ENCODE measurements around the gene CCDC110. TPM values are rescaled to one million over a fixed set of nuclear protein-coding genes. Genes with fewer than 3 reads are reported as not detected.
"Not testable (repeated sequence)": the region's sequence is repeated elsewhere in the genome, so short reads cannot be mapped to it uniquely, and the experiment has no call there.

Gene CCDC110
- 0.20 TPM for total RNA-seq

DNA sequence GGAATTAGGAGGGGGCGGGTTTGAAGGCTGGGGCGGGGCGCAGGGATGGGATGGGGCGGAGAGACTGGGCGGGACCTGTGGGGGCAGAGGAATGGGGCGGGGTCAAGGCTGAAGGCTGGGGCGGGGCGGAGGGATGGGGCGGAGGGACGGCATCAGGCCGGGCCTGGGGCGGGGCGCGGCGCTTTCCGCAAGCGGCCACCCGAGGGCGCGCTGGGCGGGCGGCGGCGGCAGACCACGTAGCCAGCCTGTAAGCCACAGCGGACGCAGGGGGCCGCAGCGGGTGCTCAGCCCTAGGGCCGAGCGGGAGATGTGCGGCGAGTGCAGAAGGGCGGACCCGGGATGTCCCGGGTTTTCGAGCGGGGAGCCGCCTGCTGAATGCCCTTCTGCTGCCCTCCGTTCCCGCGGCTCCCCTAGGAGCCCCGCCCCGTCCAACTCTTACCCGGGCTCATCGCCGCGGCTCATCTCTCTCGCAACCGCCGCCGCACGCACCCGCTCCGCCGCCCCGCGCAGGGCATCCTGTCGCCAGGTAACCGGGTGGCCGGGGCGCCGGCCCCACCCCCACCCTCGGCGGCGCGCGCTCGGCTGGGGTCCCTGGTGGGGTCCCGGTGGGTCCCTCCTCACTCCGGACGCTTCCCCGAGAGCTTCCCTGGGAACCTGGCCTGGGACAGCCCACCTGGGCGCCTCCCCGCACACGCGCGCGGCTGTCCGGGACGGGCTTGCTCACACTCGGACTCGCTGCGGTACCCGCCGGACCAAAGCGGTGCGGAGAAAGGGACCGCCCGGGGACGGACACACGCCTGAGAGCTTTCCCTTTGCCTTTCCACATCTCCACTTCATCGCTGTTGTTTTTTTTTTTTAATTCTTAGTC is at the start of gene CCDC110:
Gene CCDC110 (minus strand): TSS at position 499 of the 868 bp plus-strand sequence. CDS start 50 bp downstream, at position 449.
- peak; percentile 100 for ATAC-seq

DNA sequence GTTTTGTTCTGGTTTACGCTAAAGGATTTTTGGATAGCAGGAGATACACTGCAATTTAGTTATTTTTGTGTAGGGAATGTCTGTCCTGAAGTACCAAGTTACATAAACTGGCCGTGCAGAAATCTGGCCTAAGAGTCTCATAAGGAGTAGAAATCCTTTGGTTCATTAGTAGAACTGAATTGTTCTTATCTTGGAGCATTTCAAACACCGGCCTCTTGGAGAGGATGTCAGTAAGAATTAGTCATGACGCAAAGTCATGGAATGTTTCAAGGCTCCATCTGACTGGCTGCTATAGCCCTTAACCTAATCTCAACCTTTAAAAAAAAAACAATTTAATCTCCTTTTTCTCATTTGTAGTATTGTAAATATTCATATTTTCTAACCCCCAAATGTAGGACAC is 48.6 kb upstream of the CCDC110 start:
- no peak for ATAC-seq

DNA sequence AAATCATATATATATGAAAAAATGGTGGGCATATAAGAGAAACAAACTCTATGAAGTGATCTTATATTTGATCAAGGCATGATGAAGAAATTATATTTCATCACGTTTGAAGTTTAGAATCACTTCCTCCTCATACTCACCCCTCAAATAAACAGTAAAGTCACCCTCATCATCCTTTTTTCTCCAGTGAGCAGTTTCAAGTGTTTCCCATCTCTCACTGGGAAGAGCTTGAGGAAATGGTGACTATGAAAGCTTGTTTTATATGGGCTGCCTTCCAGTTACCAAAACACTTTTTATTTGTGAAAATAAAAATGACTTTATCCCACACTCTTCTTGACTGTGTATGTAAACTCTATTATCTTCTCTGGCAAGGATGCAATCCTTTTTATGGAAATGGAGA is 47.0 kb upstream of the CCDC110 start:
- ATAC-seq = no peak

DNA sequence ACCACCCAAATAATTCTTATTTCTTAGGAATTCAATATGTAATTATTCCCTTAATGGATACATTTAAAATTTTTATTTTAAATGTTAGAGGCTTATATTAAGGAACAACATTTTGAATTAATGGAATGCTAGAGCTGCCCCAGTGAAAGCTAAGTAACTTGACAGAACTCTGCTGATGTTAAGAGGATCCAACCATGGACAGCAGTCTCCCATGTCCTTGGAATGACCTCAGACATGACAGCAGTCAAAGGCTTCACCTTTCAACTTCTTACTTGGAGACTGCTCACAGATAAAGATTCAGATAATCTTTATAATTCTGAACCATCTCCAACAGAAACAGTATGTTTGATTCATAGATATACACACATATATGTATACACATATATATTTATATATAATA is 46.5 kb upstream of the CCDC110 start:
- no peak for ATAC-seq

DNA sequence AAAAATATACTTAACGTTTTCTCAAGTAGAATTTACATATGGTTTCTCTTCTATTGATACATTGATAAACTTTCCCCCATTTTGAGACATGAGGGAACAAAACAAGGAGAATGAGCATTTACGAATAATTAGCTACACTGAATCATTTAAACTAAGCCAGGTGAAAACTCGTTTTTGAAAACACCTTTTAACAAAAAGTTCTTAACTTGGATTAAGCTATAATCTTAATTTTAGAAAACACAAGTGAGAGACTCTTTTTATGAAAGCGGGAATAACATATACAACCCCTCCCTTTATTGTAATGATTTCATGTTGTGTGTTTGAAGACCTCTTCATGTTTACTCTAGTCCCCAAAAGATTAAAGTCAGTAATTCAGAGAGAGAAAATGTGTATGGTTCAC is 43.7 kb upstream of the CCDC110 start:
- ATAC-seq = no peak

DNA sequence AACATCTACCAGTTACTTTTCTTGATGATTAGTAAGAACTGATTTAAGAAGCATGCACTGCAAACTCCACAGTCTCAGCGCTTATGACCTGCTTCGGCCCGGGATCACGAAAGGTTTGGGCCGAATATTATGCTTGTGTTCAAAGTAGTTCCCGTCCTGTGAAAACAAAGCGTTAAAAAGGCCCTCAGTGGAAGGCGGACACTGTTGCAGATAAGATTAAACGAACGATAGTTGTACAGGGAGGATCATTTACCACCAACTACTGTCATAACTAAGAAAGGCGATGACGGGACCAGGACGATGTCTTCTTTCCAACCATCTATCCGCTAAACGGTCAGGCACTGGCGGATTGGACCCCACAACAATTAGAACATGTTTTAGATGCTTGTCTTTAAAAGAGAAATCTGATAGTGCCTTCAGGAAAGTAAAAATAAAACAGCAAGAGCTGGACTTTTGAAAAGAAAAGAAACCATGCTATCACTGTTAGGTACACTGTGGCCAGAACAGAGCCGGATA is 42.7 kb upstream of the CCDC110 start:
- no peak for ATAC-seq

DNA sequence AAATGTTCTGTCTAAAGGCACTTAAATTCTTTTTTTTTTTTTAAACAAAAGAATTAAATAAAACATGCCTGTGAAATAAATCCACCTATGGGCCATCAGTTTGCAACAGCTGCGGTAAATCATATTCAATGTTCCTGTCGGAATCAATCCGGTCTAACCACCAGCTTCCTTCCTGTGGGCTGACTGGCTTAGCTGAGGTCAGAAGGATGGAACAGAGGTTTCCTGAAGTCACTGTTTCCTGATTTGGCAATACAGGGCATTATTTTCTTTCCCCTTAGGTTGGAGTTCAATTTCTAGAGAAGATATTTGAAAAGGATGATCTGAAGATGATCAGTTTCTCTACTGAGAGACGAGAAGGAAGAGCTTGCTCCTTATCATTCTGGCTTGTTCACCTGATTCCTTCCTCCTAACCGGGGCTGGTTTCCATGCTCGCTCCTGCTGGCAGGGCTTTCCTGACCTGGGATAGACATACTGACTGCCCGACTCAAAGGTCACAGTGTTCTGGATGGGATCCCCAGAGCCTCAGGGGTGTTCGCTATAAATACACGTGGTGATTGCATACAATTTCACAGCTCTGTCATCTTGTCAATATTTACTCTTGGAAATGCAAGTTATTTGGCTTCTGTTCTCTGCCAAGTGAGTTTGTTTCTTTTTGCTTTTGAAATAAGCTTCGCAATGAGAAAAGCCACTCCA is 42.1 kb upstream of the CCDC110 start:
- ATAC-seq = no peak

DNA sequence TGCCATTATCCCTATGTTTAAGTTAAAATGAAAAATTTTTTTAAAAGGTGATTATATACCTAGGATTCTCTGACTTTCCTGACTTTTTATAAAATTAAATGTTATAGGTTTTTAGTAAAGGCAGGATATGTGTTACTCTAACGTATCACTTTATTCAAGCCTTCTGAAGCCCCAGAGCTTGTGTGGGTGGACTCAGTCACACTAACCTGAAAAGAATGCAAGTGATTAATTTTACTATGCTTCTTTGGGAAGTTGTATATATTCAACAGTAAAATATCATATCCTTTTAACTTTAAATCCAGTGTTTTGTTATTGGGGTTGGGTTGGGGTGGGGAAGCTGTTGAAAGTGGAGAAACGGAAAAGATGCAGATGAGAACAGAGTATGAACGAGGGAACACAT is 41.0 kb upstream of the CCDC110 start:
- no peak for ATAC-seq

DNA sequence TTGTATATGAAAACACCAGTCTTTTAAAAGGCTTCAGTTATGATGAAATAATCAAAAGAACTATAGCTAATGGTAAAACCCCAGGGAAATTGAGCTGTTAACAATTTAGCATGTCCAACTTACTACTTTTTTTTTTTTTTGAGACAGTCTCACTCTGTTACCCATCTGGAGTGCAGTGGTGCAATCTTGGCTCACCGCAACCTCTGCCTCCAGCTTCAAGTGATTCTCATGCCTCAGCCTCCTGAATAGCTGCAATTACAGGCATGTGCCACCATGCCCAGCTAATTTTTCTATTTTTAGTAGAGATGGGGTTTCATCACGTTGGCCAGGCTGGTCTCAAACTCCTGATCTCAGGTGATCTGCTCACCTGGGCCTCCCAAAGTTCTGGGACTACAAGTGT is 39.7 kb upstream of the CCDC110 start:
- ATAC-seq = not testable (repeated sequence)

DNA sequence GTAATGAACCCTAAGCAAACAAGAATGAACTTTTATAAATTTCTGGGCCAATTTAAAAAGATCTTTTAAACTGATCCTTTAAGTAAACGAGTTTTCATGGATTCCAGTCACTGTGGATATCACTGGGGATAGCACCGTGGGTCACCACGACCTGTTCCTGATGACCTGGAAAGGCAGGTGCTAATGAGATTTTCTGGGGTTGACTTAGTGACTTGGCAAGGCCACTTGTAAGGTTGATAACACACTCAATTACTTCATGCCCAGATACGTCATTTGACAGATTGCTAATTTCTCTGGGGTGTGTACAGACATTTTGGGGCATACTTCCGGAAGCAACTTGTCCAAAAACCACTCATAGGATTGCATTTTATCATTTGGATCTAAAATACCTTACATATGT is 39.3 kb upstream of the CCDC110 start:
- no peak for ATAC-seq

DNA sequence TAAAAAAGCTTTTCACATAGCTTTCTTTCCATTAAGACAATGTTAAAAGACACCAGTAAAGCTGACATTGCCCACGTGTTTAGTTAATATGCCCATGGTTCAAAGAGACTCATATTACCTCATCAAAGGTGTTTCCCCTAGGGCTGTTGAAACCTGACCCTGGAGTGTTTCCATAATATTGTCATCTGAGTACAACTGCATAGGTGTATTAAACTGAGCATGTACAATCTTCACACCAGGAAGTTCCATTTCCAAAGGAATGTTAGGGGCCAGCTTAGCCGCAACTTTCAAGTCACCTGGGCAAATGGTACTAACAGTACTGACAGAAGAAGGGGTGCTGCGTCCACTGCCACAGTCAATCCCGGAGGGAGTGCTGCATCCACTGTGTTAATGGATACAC is 36.6 kb upstream of the CCDC110 start:
- ATAC-seq = peak; percentile 85

DNA sequence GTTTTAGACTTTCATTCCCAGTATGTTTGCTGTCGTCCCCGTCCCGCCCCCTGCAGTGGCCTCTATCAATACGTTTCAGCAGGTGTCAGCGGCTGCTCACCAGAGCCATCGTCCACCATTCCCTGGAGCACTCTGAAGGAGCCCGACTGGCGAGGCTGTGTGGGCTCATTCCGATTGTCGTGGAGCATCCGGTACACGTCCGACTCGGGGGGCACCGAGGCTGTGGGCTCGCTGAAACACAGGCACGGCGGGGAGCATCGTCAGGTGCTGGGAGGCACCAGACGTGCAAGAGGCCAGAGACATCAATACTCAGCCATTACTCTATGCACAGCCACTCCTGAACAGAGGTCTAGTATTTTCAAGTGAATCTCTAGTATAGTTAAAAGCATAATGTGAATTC is 34.9 kb upstream of the CCDC110 start:
- no peak for ATAC-seq

DNA sequence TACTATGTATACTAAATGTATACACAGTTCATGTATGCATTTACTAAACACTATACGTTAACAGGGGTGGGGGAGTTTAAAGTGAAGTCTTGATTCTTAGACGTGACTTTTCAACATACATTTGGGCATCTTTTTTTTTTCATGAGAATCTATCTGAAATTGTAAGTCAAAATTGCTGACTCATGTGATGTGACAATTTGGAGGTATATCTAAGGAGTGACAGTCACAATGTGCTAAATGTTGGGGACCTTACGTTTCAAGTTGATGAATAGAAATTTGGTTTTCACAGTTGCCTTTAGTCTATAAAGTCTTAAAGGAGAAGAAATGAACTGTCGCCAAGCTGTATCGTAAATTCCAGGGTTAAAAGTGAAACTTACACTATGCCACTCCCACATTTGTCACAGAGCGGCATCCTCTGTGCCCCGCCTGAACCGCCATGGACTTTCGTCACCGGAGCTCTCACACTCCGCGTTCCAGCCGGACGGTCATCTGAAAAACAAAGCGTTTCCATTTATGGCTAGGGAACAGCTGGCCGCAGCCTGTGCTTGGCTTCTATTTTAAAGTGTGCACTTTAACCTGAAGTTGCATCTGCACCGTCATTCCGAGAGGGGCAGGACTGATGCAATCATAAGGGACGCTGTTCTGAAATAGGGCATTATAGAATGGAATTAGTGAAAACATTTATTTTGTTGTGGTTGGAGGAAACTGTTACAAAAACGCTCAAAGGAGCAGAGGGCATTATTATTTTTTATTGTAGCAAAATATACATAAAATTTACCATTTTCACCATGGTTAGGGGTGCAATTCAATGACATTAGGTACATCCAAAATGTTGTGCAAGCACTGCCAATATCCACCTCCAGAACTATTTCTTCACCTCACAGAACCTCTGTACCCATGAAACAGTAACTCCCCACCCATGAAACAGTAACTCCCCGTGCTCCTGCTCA is 32.8 kb upstream of the CCDC110 start:
- no peak for ATAC-seq

DNA sequence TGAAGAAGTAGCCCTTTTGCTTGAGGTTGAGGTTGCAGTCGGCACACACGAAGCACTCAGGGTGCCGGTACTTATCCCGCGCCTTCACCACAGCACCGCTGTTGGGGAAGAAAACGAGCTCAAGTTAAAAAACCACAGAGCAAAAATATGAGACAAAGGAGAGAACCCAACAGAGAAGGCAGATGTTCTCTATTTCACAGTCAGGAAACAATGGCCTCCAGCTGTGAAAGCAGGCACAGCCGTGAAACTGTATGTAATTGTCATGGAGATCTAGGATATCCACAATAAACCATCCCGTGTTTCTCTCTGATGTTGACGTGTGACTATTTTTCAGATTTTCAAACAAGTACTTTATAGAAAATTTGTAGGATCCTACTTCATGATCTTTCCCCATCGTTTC is 30.9 kb upstream of the CCDC110 start:
- no peak for ATAC-seq

DNA sequence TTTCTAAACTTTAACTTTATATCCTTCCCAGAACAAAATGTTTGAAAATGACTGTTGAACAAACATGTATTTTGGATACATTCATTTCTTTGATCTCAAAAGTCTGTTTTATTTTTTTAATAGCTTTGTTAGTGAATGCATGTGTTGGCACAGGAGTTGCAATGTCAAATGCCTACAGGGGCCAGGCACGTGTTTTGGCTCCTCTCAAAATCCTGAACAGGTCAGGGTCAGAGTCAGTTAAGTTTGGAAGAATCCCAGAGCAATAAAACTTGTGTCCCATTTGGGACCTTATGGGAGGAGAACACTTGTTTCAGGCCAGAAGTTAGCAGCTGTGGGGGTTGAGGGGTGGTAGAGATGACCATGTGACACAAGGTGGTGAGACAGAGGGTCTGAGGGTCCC is 29.0 kb upstream of the CCDC110 start:
- ATAC-seq = no peak

DNA sequence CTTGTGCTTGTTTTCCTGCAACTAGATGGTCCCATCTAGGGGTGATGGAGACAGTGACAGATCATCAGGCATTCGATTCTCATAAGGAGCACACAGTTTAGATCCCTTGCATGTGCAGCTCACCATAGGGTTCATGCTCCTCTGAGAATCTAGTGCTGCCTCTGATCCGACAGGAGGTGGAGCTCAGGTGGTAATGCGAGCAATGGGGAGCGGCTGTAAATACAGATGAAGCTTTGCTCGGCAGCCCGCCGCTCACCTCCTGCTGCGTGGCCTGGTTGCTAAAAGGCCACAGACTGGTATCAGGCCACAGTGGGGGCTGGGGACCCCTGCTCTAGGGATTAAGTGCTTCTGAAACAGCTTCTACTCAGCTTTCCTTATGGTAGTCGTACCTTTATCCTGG is 28.5 kb upstream of the CCDC110 start:
- ATAC-seq = no peak

DNA sequence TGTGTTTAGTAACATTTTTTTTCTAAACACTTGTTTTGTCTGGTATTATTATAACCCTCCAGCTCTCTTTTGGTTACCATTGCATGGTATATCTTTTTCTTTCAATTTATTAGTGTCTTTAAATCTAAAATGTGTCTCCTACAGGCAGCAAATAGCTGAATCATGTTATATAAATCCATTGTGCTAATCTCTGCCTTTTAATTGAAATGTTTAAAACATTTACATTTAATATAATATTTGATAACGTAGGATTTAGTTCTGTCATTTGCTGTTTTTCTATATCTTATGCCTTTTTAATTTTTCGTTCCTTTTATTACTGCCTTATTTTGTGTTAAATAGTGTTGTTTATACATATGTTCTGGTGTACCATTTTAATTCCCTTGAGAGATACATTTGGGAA is 17.1 kb upstream of the CCDC110 start:
- no peak for ATAC-seq

DNA sequence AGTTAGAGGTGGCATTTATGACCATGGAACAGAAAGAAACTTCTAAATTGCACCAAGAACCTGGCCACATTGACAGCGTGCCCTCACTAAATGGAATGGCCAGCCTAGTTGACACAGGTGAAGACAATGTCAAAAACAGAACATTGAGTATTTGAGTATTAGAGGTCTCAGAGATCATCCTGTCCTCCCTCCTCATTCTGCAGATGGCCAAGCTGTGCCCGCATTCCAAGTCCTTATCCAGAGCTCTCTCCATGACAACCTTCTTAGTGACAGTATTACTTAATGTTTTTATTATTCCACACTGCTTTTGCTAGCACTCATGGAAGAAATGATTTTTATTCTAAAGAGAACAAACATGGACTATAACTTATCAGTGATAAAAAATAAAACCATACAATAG is 9.9 kb upstream of the CCDC110 start:
- no peak for ATAC-seq

DNA sequence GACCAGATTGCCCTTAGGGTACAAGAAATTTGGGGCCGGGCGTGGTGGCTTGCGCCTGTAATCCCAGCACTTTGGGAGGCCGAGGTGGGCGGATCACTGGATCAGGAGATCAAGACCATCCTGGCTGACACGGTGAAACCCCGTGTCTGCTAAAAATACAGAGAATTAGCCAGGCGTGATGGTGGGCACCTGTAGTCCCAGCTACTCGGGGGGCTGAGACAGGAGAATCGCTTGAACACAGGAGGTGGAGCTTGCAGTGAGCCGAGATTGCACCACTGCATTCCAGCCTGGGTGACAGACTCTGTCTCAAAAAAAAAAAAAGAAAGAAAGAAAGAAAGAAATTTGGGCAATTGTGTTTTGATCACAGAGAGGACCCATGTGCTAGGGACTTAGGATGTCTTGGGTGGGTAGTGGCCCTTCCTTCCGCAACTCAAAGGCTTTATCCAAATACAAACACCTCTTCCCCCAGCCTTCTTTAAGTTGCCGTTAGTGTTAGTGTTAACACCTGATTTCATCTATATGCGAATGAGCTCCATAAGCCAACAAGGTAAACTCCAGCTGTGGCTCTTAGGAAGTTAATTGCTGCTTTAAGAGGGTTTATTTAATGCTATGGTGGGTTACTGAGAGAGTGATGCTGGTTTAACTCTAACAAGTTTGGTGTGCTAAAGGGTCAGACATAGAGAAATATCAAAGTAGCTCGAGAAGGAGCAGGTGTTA is 8.6 kb upstream of the CCDC110 start:
- ATAC-seq = no peak

DNA sequence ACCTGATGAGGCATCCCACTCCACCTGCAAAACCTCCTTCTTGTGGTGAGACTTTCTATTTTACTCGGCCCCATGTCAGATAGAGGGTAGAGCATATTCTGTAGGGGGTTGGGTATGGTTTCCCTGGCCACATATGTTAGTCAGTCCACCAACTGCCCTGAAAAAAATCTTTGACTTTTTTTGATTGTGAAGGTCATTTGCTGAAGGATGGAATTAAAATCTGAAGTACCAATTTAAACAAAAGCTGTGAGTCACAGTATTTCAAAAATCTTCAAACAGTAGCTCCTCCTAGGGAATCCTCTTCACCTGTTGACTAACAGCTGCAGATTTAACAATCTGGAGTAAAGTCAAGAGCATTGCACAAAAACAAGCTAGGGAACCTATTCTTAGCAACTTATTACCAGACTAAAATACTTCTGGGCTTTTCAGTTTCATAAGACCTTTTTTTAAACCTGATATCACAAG is 8.0 kb upstream of the CCDC110 start:
- no peak for ATAC-seq

DNA sequence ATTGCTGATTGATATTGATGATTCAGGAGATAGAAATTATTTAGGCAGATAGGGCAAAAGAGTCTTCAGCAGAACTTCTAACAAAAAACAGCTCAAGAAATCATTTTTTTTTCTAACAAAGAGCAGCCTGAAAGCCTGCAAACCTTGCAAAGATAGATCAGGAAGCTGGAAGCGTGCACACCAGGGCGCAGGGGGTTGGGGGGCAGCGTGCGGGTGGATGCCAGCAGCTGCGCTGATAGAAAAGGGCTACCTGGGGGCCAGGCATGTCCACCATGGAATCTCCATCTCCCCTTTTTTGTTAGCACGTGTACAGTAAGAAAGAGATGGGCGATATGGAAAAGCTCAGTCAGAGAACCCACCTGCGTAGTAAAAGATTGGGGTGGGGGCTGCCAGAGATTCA is 1.7 kb upstream of the CCDC110 start:
- ATAC-seq = no peak

DNA sequence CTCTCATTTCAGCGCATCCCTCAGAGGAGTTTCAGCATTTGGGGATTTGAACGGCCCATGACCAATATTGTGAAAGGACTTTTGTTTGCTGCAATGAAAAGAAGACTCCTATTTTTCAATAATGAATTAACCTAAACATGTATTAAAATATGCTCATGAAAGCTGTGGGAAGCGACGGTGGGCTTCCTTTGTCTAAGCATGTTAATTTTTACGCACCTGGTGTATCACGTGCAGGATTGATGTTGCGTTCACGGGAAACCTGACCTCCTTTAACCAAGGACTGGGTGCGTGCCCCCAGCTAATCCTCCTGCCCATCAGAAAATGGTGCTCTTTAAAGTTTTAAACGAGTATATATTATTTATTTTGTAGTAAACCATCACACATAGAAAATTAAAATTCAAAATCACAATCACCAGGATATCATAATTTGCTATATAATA is 590 bp upstream of the CCDC110 start:
- no peak for ATAC-seq
